IPS-20b (cell line): ENCODE results near the gene CP.
A peak's percentile ranks its signal among the peaks of the same experiment; 100 is the strongest.

ENCODE experiments used
- H3K27ac ChIP-seq: one replicate; pipeline ENCODE4 v1.5.1; 2013; ENCODE audit warnings: low read length
- H3K27me3 ChIP-seq: 2 replicates; pipeline ENCODE4 v1.6.1; 2013; ENCODE audit warnings: mild to moderate bottlenecking, low read length, inconsistent platforms; ENCODE audit not compliant: insufficient read depth
- H3K36me3 ChIP-seq: 2 replicates; pipeline ENCODE4 v1.6.1; 2013; ENCODE audit warnings: low read depth, mild to moderate bottlenecking, inconsistent platforms, low read length, moderate library complexity; ENCODE audit not compliant: insufficient read depth
- H3K4me1 ChIP-seq: 2 replicates; pipeline ENCODE4 v1.6.1; 2013; ENCODE audit warnings: mild to moderate bottlenecking, control low read depth, inconsistent platforms, low read length, moderate library complexity; ENCODE audit not compliant: insufficient read depth
- H3K4me3 ChIP-seq: 2 replicates; pipeline ENCODE4 v1.5.1; 2013; ENCODE audit warnings: mild to moderate bottlenecking, low read length, inconsistent platforms
- H3K9ac ChIP-seq: 2 replicates; pipeline ENCODE4 v1.6.1; 2013; ENCODE audit warnings: low read depth, mild to moderate bottlenecking, inconsistent platforms, low read length, moderate library complexity
- H3K9me3 ChIP-seq: 2 replicates; pipeline ENCODE4 v1.6.1; 2013; ENCODE audit warnings: mild to moderate bottlenecking, low read depth, low read length, inconsistent platforms; ENCODE audit not compliant: insufficient read depth

The CP gene

DNA sequence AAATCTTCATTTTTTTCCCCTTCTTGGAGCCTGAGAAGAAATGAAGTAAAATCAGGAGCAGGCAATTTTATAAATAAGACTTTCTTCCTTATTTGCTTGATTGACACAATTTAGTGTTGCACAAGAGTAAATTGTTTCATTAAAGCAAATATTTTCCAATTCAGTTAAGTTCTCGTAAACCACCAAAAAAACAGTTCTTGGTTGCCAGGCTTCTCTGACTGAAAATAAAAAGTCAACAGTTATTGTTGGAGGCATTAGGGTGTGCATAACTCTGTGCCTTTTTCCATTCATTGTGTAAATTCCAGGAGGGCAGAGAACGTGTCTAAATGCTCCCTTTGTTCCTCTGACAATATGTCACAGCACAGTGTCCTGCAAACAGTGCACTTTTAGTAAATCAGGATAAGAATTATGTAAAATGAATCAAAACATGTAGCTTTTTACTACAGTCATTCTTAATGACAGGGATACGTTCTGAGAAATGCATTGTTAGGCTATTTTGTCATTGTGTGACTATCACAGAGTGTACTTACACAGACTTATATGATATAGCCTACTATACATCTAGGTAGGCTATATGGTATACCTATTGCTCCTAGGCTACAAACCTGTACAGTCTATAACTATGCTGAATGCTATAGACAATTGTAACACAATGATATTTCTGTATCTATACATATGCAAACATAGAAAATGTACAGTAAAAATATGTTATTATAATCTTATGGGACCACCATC lies at the start of gene CP:
Gene CP (minus strand): TSS at position 47 of the 735 bp plus-strand sequence. CDS start 37 bp downstream, at position 10.
- Histone ChIP-seq H3K27ac (no peak within 1 kb of the TSS), H3K36me3 (no peaks in the 10 kb centered on the region), H3K4me1 (no peaks in the 10 kb centered on the region; the same call in 1 of the 2 replicates), H3K27me3 (no peaks in the 10 kb centered on the region), H3K9me3 (no peaks in the 10 kb centered on the region), H3K9ac (no peak within 1 kb of the TSS), H3K4me3 (no peak within 1 kb of the TSS)

DNA sequence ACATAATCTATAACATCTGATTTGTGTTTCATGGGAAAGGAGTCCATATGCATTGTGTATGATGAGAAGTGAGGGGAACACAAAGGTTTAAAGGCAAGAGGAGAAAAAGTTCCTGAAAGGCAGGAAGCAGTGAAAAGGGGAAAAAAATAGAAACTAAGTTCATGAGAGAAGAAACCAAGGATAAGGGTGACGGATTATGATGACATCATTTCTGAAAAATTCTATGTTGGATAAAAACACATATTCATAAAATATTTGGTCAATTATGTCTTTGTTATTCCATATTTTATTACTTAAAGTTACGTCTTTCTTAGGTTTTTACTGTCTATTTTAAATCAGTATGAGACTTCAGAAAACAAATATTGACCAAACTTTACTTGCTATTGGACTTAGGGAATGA lies 48.6 kb upstream of the CP start:
- Histone ChIP-seq H3K4me3 (no peak overlapping the region), H3K9me3 (no peaks in the 10 kb centered on the region), H3K9ac (no peak overlapping the region), H3K36me3 (no peaks in the 10 kb centered on the region), H3K27ac (no peak overlapping the region), H3K4me1 (no peaks in the 10 kb centered on the region), H3K27me3 (no peaks in the 10 kb centered on the region)

DNA sequence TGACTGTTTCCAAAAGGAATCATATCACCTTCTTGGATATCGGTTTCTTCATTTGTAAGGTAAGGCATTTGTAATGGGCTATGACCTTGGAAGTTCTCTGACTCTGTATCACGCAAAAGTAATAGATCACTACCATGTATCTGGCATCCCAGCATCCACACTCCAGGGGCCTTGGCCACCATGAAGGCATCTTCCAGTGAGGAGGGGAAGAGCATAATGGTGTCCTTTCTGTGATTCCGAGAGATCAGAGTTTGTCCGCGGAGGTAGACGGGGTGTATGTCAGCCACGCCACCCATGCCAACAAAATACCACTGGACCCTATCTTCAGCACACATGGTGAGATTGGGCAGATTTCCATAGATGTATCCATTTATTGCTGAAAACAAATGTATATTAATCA lies 48.1 kb upstream of the CP start:
- no peaks in the 10 kb centered on the region for H3K36me3 ChIP-seq
- no peak overlapping the region for H3K9ac ChIP-seq
- no peak overlapping the region for H3K4me3 ChIP-seq
- no peak overlapping the region for H3K27ac ChIP-seq
- H3K27me3 ChIP-seq: no peaks in the 10 kb centered on the region
- H3K4me1 ChIP-seq: no peaks in the 10 kb centered on the region
- no peaks in the 10 kb centered on the region for H3K9me3 ChIP-seq

DNA sequence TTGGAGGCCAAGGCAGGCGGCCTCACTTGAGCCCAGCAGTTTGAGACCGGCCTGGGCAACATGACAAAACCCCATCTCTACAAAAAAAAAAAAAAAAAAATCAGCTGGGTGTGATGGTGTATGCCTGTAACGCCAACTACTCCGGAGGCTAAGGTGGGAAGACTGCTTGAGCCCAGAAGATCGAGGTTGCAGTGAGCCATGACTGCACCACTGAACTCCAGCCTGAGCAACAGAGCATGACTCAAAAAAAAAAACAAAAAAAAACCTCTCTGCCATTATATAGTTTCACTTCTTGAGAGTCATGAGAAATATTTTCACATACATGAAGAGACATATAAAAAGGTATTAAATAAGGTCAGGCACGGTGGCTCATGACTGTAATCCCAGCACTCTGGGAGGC lies 45.9 kb upstream of the CP start:
- Histone ChIP-seq H3K36me3 (no peaks in the 10 kb centered on the region), H3K27ac (no peak overlapping the region), H3K9me3 (no peaks in the 10 kb centered on the region), H3K4me3 (no peak overlapping the region), H3K4me1 (no peaks in the 10 kb centered on the region), H3K9ac (no peak overlapping the region), H3K27me3 (no peaks in the 10 kb centered on the region)

DNA sequence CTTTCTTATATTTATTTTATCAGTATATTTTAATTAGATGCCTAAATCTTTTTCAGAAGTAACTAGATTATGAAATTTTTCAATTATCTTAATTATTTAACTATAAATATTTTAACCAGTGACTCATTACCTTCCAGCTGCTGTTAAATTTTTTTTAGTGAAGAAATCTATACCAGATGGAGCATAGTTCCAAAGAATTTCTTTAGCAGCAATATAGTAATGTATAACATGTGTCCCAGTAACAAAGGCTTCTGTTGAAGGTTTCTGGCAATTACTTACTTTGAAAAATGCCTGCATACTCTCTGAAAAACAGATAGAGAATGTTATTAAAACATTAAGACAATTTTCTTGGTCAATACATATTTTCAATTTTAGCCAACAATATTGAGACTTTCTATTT lies 45.1 kb upstream of the CP start:
- no peaks in the 10 kb centered on the region for H3K36me3 ChIP-seq
- no peak overlapping the region for H3K4me3 ChIP-seq
- H3K9me3 ChIP-seq: no peaks in the 10 kb centered on the region
- no peak overlapping the region for H3K27ac ChIP-seq
- H3K4me1 ChIP-seq: no peaks in the 10 kb centered on the region
- no peaks in the 10 kb centered on the region for H3K27me3 ChIP-seq
- H3K9ac ChIP-seq: no peak overlapping the region

DNA sequence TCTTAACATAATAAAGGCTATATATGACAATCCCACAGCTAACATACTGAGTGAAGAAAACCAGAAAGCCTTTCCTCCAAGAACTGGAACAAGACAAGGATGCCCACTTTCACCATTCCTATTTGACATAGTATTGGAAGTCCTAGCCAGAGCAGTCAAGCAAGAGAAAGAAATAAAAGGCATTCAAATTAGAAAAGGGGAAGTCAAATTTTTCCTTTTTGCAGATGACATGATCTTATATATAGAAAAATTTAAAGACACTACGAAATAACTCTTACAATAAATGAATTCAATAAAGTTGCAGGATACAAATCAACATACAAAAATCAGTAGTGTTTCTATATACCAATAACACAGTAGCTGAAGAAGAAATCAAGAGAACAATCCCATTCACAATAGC lies 42.2 kb upstream of the CP start:
- no peaks in the 10 kb centered on the region for H3K27me3 ChIP-seq
- no peaks in the 10 kb centered on the region for H3K4me1 ChIP-seq

DNA sequence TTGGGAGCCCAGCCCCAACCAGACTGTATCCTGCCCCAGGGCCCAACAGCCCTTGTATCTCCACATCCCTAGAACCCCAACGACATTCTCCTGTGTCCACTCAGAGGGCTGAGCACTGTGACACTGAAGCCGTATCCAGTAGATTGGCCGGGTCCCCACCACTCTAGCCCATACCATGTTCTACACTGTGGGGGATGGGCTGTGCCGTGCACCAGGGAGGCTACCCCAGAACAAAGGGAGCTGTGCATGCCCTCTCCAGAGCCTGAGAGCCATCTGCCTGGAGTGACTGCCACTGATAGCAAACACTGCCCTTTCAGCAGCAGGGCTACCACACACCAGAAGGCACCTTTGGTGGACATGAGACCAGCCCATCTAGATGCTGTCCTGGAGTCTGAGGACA lies 37.1 kb upstream of the CP start:
- Histone ChIP-seq H3K4me1 (no peaks in the 10 kb centered on the region), H3K27ac (no peak overlapping the region), H3K9me3 (no peaks in the 10 kb centered on the region), H3K36me3 (no peaks in the 10 kb centered on the region), H3K9ac (no peak overlapping the region), H3K27me3 (no peaks in the 10 kb centered on the region), H3K4me3 (no peak overlapping the region)

More for the DNA sequence above, 42.2 kb upstream of the CP start:
- Histone ChIP-seq H3K27ac (no peak overlapping the region), H3K36me3 (no peaks in the 10 kb centered on the region), H3K4me3 (no peak overlapping the region), H3K9ac (no peak overlapping the region), H3K9me3 (no peaks in the 10 kb centered on the region)

DNA sequence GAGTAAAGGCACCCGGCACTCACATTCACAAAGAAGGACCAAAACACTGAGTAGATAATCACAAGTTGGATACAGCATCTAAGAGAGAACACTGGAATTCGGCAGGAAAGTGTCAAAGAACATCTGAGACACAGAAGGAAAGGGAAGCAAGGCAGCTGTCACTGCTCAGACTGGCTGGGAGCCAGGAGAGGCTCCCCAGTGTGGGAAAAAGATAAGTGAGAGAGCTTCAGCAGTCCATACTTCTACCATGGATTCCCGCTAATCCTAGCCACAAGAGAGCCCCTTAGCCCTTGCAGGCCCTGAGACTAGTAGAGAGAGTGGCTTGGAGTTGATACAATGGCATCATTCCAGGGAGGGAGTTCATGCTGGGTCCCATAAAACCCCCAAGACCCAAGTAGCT lies 36.7 kb upstream of the CP start:
- Histone ChIP-seq H3K4me3 (no peak overlapping the region), H3K9me3 (no peaks in the 10 kb centered on the region), H3K27me3 (no peaks in the 10 kb centered on the region), H3K36me3 (no peaks in the 10 kb centered on the region), H3K9ac (no peak overlapping the region), H3K4me1 (no peaks in the 10 kb centered on the region), H3K27ac (no peak overlapping the region)

DNA sequence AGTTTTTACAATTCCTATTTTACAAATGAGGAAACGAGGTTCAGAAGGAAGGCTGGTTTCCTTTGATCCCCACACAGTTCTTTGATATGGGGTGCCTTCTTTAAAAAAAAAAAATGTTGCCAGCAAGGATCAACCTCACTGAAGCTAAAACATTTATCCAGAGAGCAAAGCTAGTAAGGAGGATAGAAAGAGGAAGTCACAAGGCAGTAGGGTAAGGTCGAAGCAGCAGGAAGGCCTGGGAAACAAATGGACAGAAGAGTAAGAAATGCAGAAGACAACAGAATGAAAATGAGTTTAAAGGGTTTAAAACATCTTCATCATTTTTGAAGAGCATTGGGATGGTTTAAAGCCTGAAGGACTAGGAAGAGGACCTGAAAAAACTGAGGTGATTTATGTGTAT lies 30.6 kb upstream of the CP start:
- peaks cover 1% of the 10 kb centered on the region; the same call in 1 of the 2 replicates for H3K27me3 ChIP-seq
- peaks cover 18% of the 10 kb centered on the region; the same call in 1 of the 2 replicates for H3K4me1 ChIP-seq

DNA sequence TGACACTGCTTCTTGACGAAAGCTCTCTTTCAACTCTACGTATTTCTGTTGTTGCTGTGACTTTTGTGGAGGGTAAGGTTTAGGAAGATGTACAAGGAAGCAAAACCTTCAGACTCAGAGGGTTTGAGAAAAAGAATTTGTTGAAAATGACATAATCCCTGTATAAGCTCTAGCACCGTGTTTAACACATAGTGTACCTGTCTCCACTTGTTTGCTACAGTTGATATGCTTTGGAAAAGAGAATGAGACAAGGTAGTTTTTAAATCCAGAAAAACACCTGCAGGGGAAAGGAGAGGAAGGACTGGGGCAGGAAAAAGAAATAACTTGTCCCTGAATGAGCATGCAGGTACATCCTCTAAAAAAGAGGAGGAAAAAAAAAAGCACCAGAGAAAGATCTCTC lies 29.6 kb upstream of the CP start:
- no peak overlapping the region for H3K9ac ChIP-seq
- peaks cover 11% of the 10 kb centered on the region; the same call in 1 of the 2 replicates for H3K27me3 ChIP-seq
- H3K4me3 ChIP-seq: no peak overlapping the region
- H3K4me1 ChIP-seq: peaks cover 20% of the 10 kb centered on the region; the same call in 1 of the 2 replicates
- no peaks in the 10 kb centered on the region for H3K9me3 ChIP-seq
- no peaks in the 10 kb centered on the region for H3K36me3 ChIP-seq
- H3K27ac ChIP-seq: no peak overlapping the region

More for the DNA sequence above, 30.6 kb upstream of the CP start:
- Histone ChIP-seq H3K27ac (no peak overlapping the region), H3K4me3 (no peak overlapping the region), H3K9me3 (no peaks in the 10 kb centered on the region), H3K36me3 (no peaks in the 10 kb centered on the region), H3K9ac (no peak overlapping the region)

DNA sequence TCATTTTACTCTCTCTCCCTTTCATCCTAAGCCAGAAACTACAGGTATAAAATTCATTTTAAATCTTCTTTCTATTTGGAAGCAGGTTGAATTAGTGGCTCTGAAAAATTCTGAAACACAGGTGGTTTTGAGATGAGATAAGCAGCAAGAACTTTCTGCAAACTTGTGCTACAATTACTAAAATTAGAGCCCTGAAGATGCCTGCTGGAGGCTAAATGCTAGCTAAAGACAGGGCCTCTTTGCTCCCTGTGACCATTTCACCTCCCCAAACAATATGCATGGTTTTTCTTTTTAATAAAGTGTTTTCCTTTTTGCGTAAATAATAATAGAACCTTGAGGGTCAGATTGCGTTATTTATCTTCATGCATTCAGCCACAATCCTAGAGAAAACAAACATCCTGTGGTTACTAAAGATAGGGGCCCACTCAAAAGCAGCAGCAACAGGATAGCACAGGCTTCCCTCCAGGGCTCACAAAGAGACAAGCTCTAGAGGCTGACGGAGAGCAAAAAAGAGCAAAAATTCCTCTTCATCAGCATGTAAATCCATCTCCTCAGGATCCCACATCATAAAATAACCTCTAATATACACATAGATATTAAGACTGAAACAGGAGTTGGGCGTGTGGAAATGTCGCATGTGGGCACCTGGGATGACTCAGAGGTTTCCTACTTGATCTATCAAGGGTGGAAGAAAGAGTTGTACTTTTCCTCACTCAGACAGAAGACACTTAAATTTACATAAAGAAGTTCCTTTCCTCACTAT lies 26.5 kb upstream of the CP start:
- Histone ChIP-seq H3K9me3 (no peaks in the 10 kb centered on the region), H3K27ac (no peak overlapping the region), H3K4me1 (peaks cover 24% of the 10 kb centered on the region; the same call in 1 of the 2 replicates), H3K4me3 (no peak overlapping the region), H3K36me3 (no peaks in the 10 kb centered on the region), H3K27me3 (peaks cover 15% of the 10 kb centered on the region; the same call in 1 of the 2 replicates), H3K9ac (0 out of 2 replicates have a peak overlapping the region, but pooled peaks have one; percentile 19)
